Omental fat pad (tissue), 4 donors: ENCODE results near the gene TSC1. TPM values are rescaled to one million over a fixed set of nuclear protein-coding genes. Genes with fewer than 3 reads are reported as not detected.
"Not testable (repeated sequence)": the region's sequence is repeated elsewhere in the genome, so short reads cannot be mapped to it uniquely, and the experiment has no call there.

ENCODE experiments used
- ATAC-seq: fragments of 150-250 bp; one replicate; pipeline ENCODE4 v1.9.1; 2016; ENCODE audit warnings: mild to moderate bottlenecking, moderate library complexity; ENCODE audit not compliant: low FRiP score
- DNase-seq: peaks from one replicate; pipeline ENCODE4 v3.0.0-alpha.2; 2019; ENCODE audit warnings: low spot score
- total RNA-seq, 4 donors: library from RNA; depleted of rRNA; stranded (reverse); fragments of >200 nt; gene quantifications; one replicate each; pipeline ENCODE4 v1.1.0, GENCODE V29; 2016
- TF ChIP-seq, protein P1 (sequence below), 3 donors: fragments of 450-650 bp; IDR thresholded peaks; one replicate each; pipeline ENCODE4 v1.5.1; 2016 to 2017; ENCODE audit warnings: antibody characterized with exemption in 3 of 3, mild to moderate bottlenecking in 3 of 3, moderate library complexity in 2 of 3

The TSC1 gene
- total RNA-seq, 4 donors from 2014 or later: 40.7 to 68.4 (median 46.5) TPM

DNA sequence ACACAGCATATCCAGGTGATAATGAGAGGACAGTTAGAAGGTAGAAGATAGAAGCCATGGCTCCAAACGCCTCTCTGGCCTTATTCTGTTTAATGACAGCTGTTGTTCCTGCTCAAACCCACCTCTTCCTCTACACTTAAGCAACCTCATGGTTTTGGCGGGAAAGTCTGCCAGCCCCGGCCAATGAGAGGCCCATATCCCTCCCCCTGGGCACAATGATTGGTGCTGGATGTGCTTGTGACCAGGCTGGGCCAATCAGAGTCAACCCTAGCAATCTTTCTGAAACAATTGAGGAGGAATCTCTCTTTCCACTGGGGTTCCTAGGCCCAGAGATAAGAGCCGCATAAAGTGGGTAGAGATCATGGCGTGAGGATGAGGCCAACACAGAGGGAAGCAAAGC, 29.3 kb upstream of the TSC1 start:
- ATAC-seq: no peak
- no peak for DNase-seq
- TF ChIP-seq, protein P1, sequence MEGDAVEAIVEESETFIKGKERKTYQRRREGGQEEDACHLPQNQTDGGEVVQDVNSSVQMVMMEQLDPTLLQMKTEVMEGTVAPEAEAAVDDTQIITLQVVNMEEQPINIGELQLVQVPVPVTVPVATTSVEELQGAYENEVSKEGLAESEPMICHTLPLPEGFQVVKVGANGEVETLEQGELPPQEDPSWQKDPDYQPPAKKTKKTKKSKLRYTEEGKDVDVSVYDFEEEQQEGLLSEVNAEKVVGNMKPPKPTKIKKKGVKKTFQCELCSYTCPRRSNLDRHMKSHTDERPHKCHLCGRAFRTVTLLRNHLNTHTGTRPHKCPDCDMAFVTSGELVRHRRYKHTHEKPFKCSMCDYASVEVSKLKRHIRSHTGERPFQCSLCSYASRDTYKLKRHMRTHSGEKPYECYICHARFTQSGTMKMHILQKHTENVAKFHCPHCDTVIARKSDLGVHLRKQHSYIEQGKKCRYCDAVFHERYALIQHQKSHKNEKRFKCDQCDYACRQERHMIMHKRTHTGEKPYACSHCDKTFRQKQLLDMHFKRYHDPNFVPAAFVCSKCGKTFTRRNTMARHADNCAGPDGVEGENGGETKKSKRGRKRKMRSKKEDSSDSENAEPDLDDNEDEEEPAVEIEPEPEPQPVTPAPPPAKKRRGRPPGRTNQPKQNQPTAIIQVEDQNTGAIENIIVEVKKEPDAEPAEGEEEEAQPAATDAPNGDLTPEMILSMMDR (IDR thresholded peaks at IDR 0.05): no peak

GRCh38 chr9:132973166-132973565, 28.8 kb upstream of the TSC1 start:
- ATAC-seq (no peak), DNase-seq (no peak)
- TF ChIP-seq, protein P1 (IDR thresholded peaks at IDR 0.05): no peak

- ATAC-seq (no peak), DNase-seq (no peak)
- TF ChIP-seq, protein P1 (IDR thresholded peaks at IDR 0.05): no peak
Observed at GRCh38 chr9:132970324-132971062, 26.1 kb upstream of the TSC1 start.

- ATAC-seq (no peak), DNase-seq (no peak)
- TF ChIP-seq, protein P1 (IDR thresholded peaks at IDR 0.05): no peak
Observed at GRCh38 chr9:132969783-132970182, 25.4 kb upstream of the TSC1 start.

- DNase-seq, ATAC-seq: not testable (repeated sequence)
Observed at GRCh38 chr9:132967908-132968307, 23.5 kb upstream of the TSC1 start.

DNA sequence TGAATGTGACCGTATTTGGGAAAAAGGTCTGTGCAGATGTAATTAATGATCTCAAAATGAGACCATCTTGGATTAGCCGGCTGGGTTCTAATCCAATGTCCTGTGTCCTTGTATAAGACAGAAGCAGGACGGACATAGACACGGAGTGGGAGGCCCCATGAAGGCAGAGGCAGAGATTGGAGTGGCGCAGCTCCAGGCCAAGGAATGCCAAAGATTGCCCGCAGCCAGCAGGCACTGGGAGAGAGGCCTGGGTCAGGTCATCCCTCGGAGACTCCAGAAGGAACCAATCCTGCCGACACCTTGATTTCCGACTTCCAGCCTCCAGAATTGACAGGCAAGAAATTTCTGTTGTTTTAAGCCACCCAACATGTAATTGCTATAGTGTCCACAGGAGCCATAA, 21.1 kb upstream of the TSC1 start:
- TF ChIP-seq, protein P1 (IDR thresholded peaks at IDR 0.05): no peak
- ATAC-seq (no peak), DNase-seq (no peak)

DNA sequence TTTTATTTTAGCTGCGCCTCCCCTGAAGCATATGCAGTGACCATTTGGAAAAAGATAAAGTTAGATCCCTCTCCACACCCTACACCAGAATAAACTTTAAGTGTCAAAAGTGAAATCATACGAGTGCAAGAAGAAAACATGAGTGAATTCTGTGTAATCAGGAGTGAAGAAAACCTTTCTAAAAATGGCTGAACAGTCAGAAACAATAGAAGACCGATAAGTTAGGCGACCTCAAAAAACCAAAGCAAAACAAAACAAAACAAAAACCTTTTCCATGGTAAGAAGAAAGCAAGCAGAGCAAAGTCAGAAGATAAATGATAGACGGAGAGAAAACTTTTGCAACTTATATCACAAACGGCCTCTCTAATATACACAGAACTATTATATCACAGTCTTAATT, 16.6 kb upstream of the TSC1 start:
- DNase-seq: no peak
- TF ChIP-seq, protein P1 (IDR thresholded peaks at IDR 0.05): no peak
- no peak for ATAC-seq
